Muscle of arm (tissue), 12 donors: Measurements from ENCODE around the gene SUMO3. TPM values are rescaled to one million over a fixed set of nuclear protein-coding genes. Genes with fewer than 3 reads are reported as not detected.

ENCODE experiments used
- DNase-seq: peaks from one replicate; pipeline ENCODE4 v3.0.0-alpha.2; 2013
- polyA plus RNA-seq, 12 donors: library from polyadenylated mRNA; unstranded; fragments of 120-200 nt; gene quantifications; one replicate each; pipeline ENCODE4 v1.2.1, GENCODE V29; 2013; ENCODE audit not compliant: insufficient read length in 12 of 12

SUMO3 gene
- polyA plus RNA-seq, 12 donors = 60.7 to 88.3 (median 66.5) TPM; not detected in 1

DNA sequence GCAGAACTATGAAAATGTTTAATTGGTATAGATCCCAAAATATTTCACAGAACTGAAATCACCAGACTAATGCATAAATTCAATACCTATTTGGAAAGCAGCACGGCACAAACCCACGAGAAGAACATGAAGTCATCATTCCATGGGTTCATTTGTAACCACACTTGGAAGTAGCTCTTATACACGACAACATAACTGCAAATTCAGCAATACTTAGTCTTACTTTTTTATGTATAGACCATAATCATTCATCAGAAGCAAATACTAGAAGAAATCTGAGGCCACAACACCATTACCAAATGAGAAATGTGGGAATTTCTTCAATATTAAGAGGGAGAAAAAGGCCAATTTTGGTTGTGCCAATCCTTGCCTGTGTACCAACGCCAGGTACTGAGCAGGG lies 12.0 kb downstream of the SUMO3 start:
- no peak for DNase-seq

- no peak for DNase-seq
Observed at GRCh38 chr21:44805226-44805625, 12.6 kb downstream of the SUMO3 start.

GRCh38 chr21:44804762-44805161 lies 13.1 kb downstream of the SUMO3 start:
- DNase-seq = no peak

- DNase-seq = no peak
Observed at GRCh38 chr21:44803651-44804050, 14.2 kb downstream of the SUMO3 start.

DNA sequence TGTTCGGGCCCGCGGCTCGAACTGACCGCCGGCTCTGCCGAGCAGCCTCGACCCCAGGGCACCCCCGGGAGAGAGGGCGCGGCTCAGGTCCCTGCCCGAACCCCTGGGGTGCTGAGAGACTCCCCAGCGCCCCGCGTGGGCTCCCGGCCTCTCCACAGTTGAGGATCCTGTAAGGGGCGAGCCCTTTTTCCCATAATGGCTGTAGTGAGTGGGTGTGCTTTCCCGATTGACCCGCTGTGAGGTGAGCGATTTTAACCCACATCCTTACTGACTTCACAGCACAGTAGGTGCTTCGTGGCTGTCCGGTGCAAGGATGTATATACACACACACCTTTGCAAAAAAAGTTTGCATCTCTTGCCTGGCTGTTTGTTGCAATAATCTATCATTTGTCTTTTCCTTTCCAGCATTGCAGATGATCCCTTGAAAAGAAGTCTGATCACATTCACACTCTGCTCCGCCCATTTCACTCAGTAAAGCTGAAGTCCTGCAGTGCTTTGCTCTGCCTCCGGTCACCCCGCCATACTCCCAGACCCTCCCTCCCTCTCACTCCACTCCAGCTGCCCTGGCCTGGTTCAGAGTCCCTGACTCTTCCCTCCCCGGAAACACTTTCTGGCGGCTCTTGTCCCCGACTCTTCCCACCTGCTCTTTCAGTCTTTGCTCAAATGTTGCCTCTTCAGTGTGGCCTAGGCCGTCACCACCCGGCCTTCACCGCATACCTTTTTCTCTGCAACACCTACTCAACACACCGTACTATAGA lies 15.3 kb downstream of the SUMO3 start:
- no peak for DNase-seq

- peak; percentile 88 for DNase-seq
Observed at GRCh38 chr21:44801468-44802395, 16.1 kb downstream of the SUMO3 start, which contains the start of gene UBE2G2. UBE2G2 (minus strand) TSS chr21:44801820; CDS start chr21:44801748, 72 bp downstream.

- DNase-seq = no peak
Observed at GRCh38 chr21:44800971-44801467, 16.8 kb downstream of the SUMO3 start.

GRCh38 chr21:44800103-44800502 lies 17.8 kb downstream of the SUMO3 start:
- no peak for DNase-seq

GRCh38 chr21:44799646-44800045 lies 18.2 kb downstream of the SUMO3 start:
- DNase-seq = no peak

DNA sequence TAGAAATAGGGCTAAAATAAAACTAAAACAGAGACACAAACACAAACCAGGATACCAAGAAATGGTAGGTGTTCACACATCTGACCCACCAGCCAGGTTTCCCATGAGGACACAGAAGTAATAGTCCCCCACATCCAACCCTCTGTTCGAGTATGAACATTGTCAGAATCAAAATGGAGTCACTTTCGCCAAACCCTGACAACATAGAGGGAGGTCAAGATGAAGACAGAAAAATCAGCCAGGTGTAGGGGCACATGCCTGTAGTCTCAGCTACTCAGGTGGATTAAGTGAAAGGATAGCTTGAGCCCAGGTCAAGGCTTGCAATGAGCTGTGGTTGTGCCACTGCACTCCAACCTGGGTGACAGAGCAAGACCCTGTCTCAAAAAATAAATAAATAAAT lies 20.1 kb downstream of the SUMO3 start:
- DNase-seq = no peak

- DNase-seq = no peak
Observed at GRCh38 chr21:44795342-44795741, 22.5 kb downstream of the SUMO3 start.

GRCh38 chr21:44793592-44794374 lies 24.1 kb downstream of the SUMO3 start:
- no peak for DNase-seq

GRCh38 chr21:44792702-44793591 lies 24.9 kb downstream of the SUMO3 start:
- peak; percentile 57 for DNase-seq

GRCh38 chr21:44791993-44792392 lies 25.9 kb downstream of the SUMO3 start:
- no peak for DNase-seq

GRCh38 chr21:44791246-44791645 lies 26.6 kb downstream of the SUMO3 start:
- no peak for DNase-seq

DNA sequence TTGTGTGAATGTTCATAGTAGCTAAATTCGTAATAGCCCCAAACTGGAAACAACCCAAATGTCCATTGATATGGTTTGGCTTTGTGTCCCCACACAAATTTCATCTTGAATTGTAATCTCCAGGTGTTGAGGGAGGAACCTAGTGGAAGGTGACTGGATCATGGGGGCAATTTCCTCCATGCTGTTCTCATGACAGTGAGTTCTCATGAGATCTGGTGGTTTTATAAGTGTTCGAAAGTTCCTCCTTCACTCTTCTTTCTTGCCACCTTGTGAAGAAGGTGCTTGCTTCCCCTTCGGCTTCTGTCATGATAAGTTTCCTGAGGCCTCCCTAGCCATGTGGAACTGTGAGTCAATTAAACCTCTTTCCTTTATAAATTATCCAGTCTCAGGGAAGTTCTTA lies 27.5 kb downstream of the SUMO3 start:
- no peak for DNase-seq

- DNase-seq = no peak
Observed at GRCh38 chr21:44789880-44790279, 28.0 kb downstream of the SUMO3 start.

GRCh38 chr21:44785620-44786335 lies 32.1 kb downstream of the SUMO3 start:
- DNase-seq = no peak

GRCh38 chr21:44784810-44785209 lies 33.1 kb downstream of the SUMO3 start:
- DNase-seq = no peak
